BJ (cell line): ENCODE data around the gene SPPL2C. TPM values are rescaled to one million over a fixed set of nuclear protein-coding genes. Genes with fewer than 3 reads are reported as not detected.

Source experiments
- CTCF ChIA-PET: fragments of 350-600 bp; formaldehyde crosslinking; extraction: SDS; loops from one replicate; lab custom pipeline; 2021; ENCODE audit warnings: antibody characterized with exemption, inconsistent platforms; lab: Yijun Ruan, JAX
- POLR2A ChIA-PET: fragments of 300-600 bp; sonication (Branson Sonifier 250); formaldehyde crosslinking; extraction: SDS; loops from one replicate; lab custom pipeline; 2021; ENCODE audit warnings: antibody characterized with exemption; lab: Charles Lee
- DNase-seq: peaks from one replicate; pipeline ENCODE4 v3.0.0-alpha.2; 2011; ENCODE audit warnings: low read depth
- H3K27me3 ChIP-seq: 2 replicates; pipeline ENCODE4 v1.6.0; 2011; ENCODE audit warnings: low read length; ENCODE audit not compliant: control insufficient read depth, insufficient read depth
- H3K36me3 ChIP-seq: 2 replicates; pipeline ENCODE4 v1.5.1; 2011; ENCODE audit warnings: low read length; ENCODE audit not compliant: control insufficient read depth, insufficient read depth
- H3K4me3 ChIP-seq: 2 replicates; pipeline ENCODE4 v1.5.1; 2011; ENCODE audit warnings: low read depth, mild to moderate bottlenecking, control low read depth, low read length
- CTCF ChIP-seq: IDR thresholded peaks from 2 replicates; pipeline ENCODE4 v1.5.1; 2011; ENCODE audit warnings: low read depth, mild to moderate bottlenecking, control low read depth, inconsistent platforms, low read length, moderate library complexity; ENCODE audit not compliant: insufficient read depth
- polyA plus RNA-seq: library from polyadenylated mRNA; depleted of rRNA; stranded (reverse); fragments of >200 nt; gene quantifications from 2 replicates; pipeline ENCODE4 v1.2.3, GENCODE V29; 2011

The SPPL2C gene
- polyA plus RNA-seq, 1 experiment, result not detected

DNA sequence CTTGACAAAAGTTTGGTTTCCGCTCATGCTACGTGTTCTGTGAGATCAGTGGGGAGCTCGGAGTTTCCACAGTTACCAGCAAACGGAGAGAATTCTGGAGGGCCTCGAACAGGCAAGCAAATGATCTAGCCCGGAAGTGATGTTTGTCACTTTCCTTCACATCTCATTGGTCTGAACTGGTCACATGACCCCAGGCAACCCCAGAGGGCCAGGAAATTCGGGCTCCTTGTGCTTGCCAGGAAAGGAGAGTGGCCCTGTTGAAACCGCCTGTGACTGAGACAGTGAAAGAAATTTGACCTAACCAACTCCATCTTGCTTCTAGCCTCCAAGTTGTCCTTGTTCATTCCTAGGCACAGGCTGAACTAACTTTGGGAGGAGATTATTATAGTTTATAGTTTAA is 23.0 kb downstream of the SPPL2C start:
- Histone ChIP-seq H3K4me3 (no peak overlapping the region), H3K27me3 (peaks cover 9% of the 10 kb centered on the region), H3K36me3 (no peaks in the 10 kb centered on the region)
- ChIA-PET CTCF (no interaction called here), POLR2A (no interaction called here)
- TF ChIP-seq CTCF, result no peak
- no peak for DNase-seq

- no peak for TF ChIP-seq CTCF
- Histone ChIP-seq H3K4me3 (no peak overlapping the region), H3K27me3 (peaks cover 9% of the 10 kb centered on the region), H3K36me3 (no peaks in the 10 kb centered on the region)
- ChIA-PET POLR2A (no interaction called here), CTCF (no interaction called here)
- DNase-seq, result no peak
Measured at GRCh38 chr17:45868276-45868675, 23.6 kb downstream of the SPPL2C start.

- POLR2A ChIA-PET, result no interaction called here
- TF ChIP-seq CTCF, result no peak
- Histone ChIP-seq H3K36me3 (no peaks in the 10 kb centered on the region), H3K4me3 (no peak overlapping the region), H3K27me3 (peaks cover 7% of the 10 kb centered on the region)
- no peak for DNase-seq
- CTCF ChIA-PET, result interaction anchor here (1.6 kb wide), 1 partner anchor 24 kb away, joined by 5 read pairs; no protein-coding TSS in a partner anchor
Measured at GRCh38 chr17:45869676-45870341, 25.1 kb downstream of the SPPL2C start.

DNA sequence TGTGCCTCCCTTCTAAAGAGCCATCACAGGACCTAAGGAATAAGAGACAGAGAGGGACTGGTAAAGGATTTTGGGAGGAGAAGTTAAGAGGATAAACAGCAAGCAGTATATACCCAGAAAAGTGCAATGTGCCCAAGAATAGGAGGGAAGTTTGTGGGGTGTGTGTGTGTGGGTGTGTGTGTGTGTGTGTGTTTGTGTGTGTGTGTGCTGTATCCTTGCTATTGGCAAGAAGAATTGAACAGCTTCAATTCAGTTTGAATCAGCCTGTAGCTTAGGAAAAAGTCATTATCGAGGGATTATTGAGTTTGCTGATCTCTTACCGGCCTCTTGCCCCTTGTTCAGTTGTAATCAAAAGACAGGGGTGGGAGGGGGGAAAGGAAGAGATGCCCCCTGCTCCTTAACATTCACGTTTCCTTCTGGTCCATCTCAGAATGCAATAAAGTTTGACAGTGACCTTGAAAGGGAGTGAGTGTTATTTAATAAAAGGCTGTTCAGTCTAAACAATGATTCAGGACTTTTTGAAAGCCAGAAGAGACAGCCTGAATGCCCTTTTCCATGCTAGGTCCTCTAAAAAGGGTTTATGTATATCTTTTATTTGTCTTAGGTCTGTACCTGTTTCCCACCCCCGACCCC is 25.8 kb downstream of the SPPL2C start:
- ChIA-PET POLR2A (no interaction called here), CTCF (interaction anchor here (1.6 kb wide), 1 partner anchor 23 kb away, joined by 5 read pairs; no protein-coding TSS in a partner anchor)
- H3K4me3 ChIP-seq, result no peak overlapping the region
- TF ChIP-seq CTCF, result no peak
- H3K27me3 ChIP-seq, result peaks cover 2% of the 10 kb centered on the region
- DNase-seq, result no peak
- H3K36me3 ChIP-seq, result no peaks in the 10 kb centered on the region

- Histone ChIP-seq H3K4me3 (no peak overlapping the region), H3K36me3 (no peaks in the 10 kb centered on the region), H3K27me3 (peaks cover 2% of the 10 kb centered on the region)
- POLR2A ChIA-PET, result no interaction called here
- no peak for DNase-seq
- CTCF ChIA-PET, result no interaction called here
- TF ChIP-seq CTCF, result no peak
Measured at GRCh38 chr17:45871718-45872117, 27.0 kb downstream of the SPPL2C start.
